GM12878 (cell line): ENCODE results near the gene MSANTD2. TPM values are rescaled to one million over a fixed set of nuclear protein-coding genes. Genes with fewer than 3 reads are reported as not detected.

ENCODE experiments used
- ATAC-seq: fragments of 200-7000 bp; cut with Tn5 transposase; 3 replicates; pipeline ENCODE4 v1.9.1; 2020; ENCODE audit warnings: mild to moderate bottlenecking, moderate library complexity
- BruUV-seq: library from RNA; stranded (reverse); fragments of 400-500 nt; replicated peaks from 2 replicates; lab custom pipeline; 2021; lab: Mats Ljungman, UMichigan
- CTCF ChIA-PET: fragments of 300-600 bp; sonication (Branson Sonifier 250); formaldehyde crosslinking; extraction: SDS; loops from one replicate; lab custom pipeline; 2021; ENCODE audit warnings: inconsistent platforms; lab: Yijun Ruan, JAX
- POLR2A ChIA-PET: fragments of 350-600 bp; formaldehyde crosslinking; extraction: SDS; loops from one replicate; lab custom pipeline; 2021; ENCODE audit warnings: inconsistent platforms; lab: Charles Lee
- RAD21 ChIA-PET: fragments of 300-600 bp; sonication (Branson Sonifier 250); formaldehyde crosslinking; loops from one replicate; lab custom pipeline; 2023; ENCODE audit warnings: antibody characterized with exemption; ENCODE audit not compliant: unreplicated experiment; lab: Charles Lee
- SMC1A ChIA-PET: fragments of 300-600 bp; sonication (Branson Sonifier 250); formaldehyde crosslinking; loops from one replicate; lab custom pipeline; 2023; ENCODE audit not compliant: unreplicated experiment, uncharacterized antibody; lab: Charles Lee
- DNase-seq: peaks from one replicate; pipeline ENCODE4 v3.0.0-alpha.2; 2011; ENCODE audit warnings: low read depth, low spot score
- FAIRE-seq: peaks from 3 replicates; lab custom pipeline; 2011; peaks lifted over from hg19 to GRCh38; lab: Jason Lieb, UNC
- H2AFZ ChIP-seq: 2 replicates; pipeline ENCODE4 v1.6.0; 2011; ENCODE audit warnings: low read depth, low read length, control low read depth; ENCODE audit not compliant: control insufficient read depth
- H3K27ac ChIP-seq: 2 replicates; pipeline ENCODE4 v1.5.1; 2011; ENCODE audit warnings: control low read depth; ENCODE audit not compliant: control insufficient read depth, insufficient read depth
- H3K27me3 ChIP-seq, 2 experiments: replicated peaks in 1 of 2; 2 replicates each; pipeline versions ENCODE4 v1.6.0 to v1.6.1; 2011; ENCODE audit warnings: low read length in 1 of 2; ENCODE audit not compliant: control insufficient read depth in 2 of 2, insufficient read depth in 2 of 2
- H3K36me3 ChIP-seq, 2 experiments: 2 replicates each; pipeline ENCODE4 v1.5.1; 2011; ENCODE audit warnings: low read length in 1 of 2; ENCODE audit not compliant: control insufficient read depth in 2 of 2, insufficient read depth in 2 of 2
- H3K4me1 ChIP-seq: 2 replicates; pipeline ENCODE4 v1.6.1; 2011; ENCODE audit warnings: mild to moderate bottlenecking, low read length, moderate library complexity, mixed read lengths; ENCODE audit not compliant: control insufficient read depth, insufficient read depth
- H3K4me2 ChIP-seq: 2 replicates; pipeline ENCODE4 v1.6.0; 2011; ENCODE audit warnings: control low read depth; ENCODE audit not compliant: control insufficient read depth, insufficient read depth
- H3K4me3 ChIP-seq: fragments of 200-600 bp; sonication (generic); 2 replicates; pipeline ENCODE4 v1.5.1; 2016
- H3K79me2 ChIP-seq: 2 replicates; pipeline ENCODE4 v1.6.0; 2011; ENCODE audit warnings: low read length; ENCODE audit not compliant: control insufficient read depth, insufficient read depth
- H3K9ac ChIP-seq: 2 replicates; pipeline ENCODE4 v1.8.0; 2011; ENCODE audit warnings: low read length, control low read depth, mixed read lengths; ENCODE audit not compliant: control insufficient read depth, insufficient read depth
- H3K9me3 ChIP-seq: replicated peaks from 3 replicates; pipeline ENCODE4 v1.5.1; 2011; ENCODE audit warnings: mild to moderate bottlenecking, low read length; ENCODE audit not compliant: control insufficient read depth, insufficient read depth
- H4K20me1 ChIP-seq: 2 replicates; pipeline ENCODE4 v1.6.0; 2011; ENCODE audit not compliant: control insufficient read depth, insufficient read depth
- BMI1 ChIP-seq: fragments of 450-650 bp; IDR thresholded peaks from 2 replicates; pipeline ENCODE4 v1.6.1; 2016; ENCODE audit warnings: mild to moderate bottlenecking, moderate library complexity, borderline replicate concordance
- CBX3 ChIP-seq: fragments of 200-600 bp; sonication (generic); IDR thresholded peaks from 2 replicates; pipeline ENCODE4 v1.6.1; 2016; ENCODE audit warnings: low read depth, borderline replicate concordance
- CREM ChIP-seq: IDR thresholded peaks from 2 replicates; pipeline ENCODE4 v1.6.1; 2014; ENCODE audit warnings: antibody characterized with exemption, low read depth
- GATAD2B ChIP-seq: fragments of 450-650 bp; conservative IDR thresholded peaks from 2 replicates; pipeline ENCODE4 v1.6.1; 2017; ENCODE audit warnings: low read depth, mild to moderate bottlenecking, moderate library complexity
- JUNB ChIP-seq: IDR thresholded peaks from 2 replicates; pipeline ENCODE4 v1.6.1; 2016; ENCODE audit warnings: antibody characterized with exemption, mild to moderate bottlenecking
- KLF5 ChIP-seq: fragments of 450-650 bp; IDR thresholded peaks from 2 replicates; pipeline ENCODE4 v1.6.1; 2014; ENCODE audit warnings: mild to moderate bottlenecking; ENCODE audit not compliant: partially characterized antibody
- MEF2B ChIP-seq: fragments of 450-650 bp; IDR thresholded peaks from 2 replicates; pipeline ENCODE4 v1.6.1; 2018; ENCODE audit warnings: mild to moderate bottlenecking, moderate library complexity; ENCODE audit not compliant: partially characterized antibody, poor library complexity, severe bottlenecking
- POLR2AphosphoS5 ChIP-seq: IDR thresholded peaks from 2 replicates; pipeline ENCODE4 v1.6.1; 2011; ENCODE audit warnings: mild to moderate bottlenecking, low read length, inconsistent platforms
- RAD51 ChIP-seq: fragments of 450-650 bp; IDR thresholded peaks from 2 replicates; pipeline ENCODE4 v1.6.1; 2016; ENCODE audit warnings: moderate library complexity, mild to moderate bottlenecking, inconsistent platforms
- RELA ChIP-seq: fragments of 450-650 bp; IDR thresholded peaks from 2 replicates; pipeline ENCODE4 v1.8.0; 2014; ENCODE audit warnings: borderline replicate concordance; ENCODE audit not compliant: partially characterized antibody
- RUNX3 ChIP-seq: IDR thresholded peaks from 2 replicates; pipeline ENCODE4 v1.6.1; 2012; ENCODE audit warnings: low read length, inconsistent platforms
- SREBF1 ChIP-seq: IDR thresholded peaks from 2 replicates; pipeline ENCODE4 v1.6.1; 2012; ENCODE audit warnings: mild to moderate bottlenecking, low read length
- STAT1 ChIP-seq: fragments of 450-650 bp; conservative IDR thresholded peaks from 2 replicates; pipeline ENCODE4 v1.6.1; 2014; ENCODE audit warnings: antibody characterized with exemption, mild to moderate bottlenecking
- STAT3 ChIP-seq: IDR thresholded peaks from 2 replicates; pipeline ENCODE4 v1.6.1; 2011; ENCODE audit warnings: low read depth, low read length, improper control_type of control experiment
- ZBED1 ChIP-seq: IDR thresholded peaks from 2 replicates; pipeline ENCODE4 v1.6.1; 2016; ENCODE audit warnings: borderline replicate concordance
- WGBS: methylation state at CpG from one replicate; pipeline ENCODE4 v1.1.6; 2016; ENCODE audit warnings: low lambda C conversion rate; ENCODE audit not compliant: insufficient replicate concordance, insufficient coverage; ENCODE audit errors: missing lambda C conversion rate; 5-methylcytosine and 5-hydroxymethylcytosine counted together
- in situ Hi-C: fragments of 300-500 bp; cut with MboI; formaldehyde crosslinking; loops from 9 replicates; pipeline ENCODE4 v1.14.3; 2018; ENCODE audit warnings: mixed read lengths
- intact Hi-C: fragments of 100-400 bp; cut with micrococcal nuclease; formaldehyde crosslinking; loops from one replicate; pipeline ENCODE4 v1.14.2; 2022; ENCODE audit not compliant: unreplicated experiment
- polyA plus RNA-seq, 11 experiments: library from polyadenylated mRNA; depleted of rRNA in 4 of 11; unstranded in 6 of 11; stranded (reverse) in 5 of 11; fragments of >200 nt; fragmentation: Nextera tagmentation in 4 of 11; fragmentation: Illumina TruSeq in 1 of 11; extraction: Ambion mirVana in 4 of 11; extraction: Trizol in 1 of 11; gene quantifications; 1 replicate in 1 of 11; 2 replicates in 10 of 11; pipeline versions ENCODE4 v1.2.1 to v1.2.3, GENCODE V29; 2011 to 2016; ENCODE audit warnings: inconsistent platforms in 2 of 11, missing spikeins in 2 of 11, low read depth in 1 of 11
- total RNA-seq, 4 experiments: library from RNA; depleted of rRNA in 3 of 4; stranded (reverse); fragments of >200 nt in 3 of 4; fragmentation: Illumina TruSeq in 1 of 4; extraction: Trizol in 1 of 4; gene quantifications; 2 replicates each; pipeline versions ENCODE4 v1.2.1 to v1.2.3, GENCODE V29; 2013 to 2021
- TF ChIP-seq, protein P1 (sequence below): fragments of 450-650 bp; formaldehyde crosslinking; IDR thresholded peaks from 2 replicates; pipeline ENCODE4 v1.4.0; 2020; ENCODE audit warnings: mild to moderate bottlenecking, moderate library complexity
- TF ChIP-seq, protein P2 (sequence below): IDR thresholded peaks from 2 replicates; pipeline ENCODE4 v1.6.1; 2012; ENCODE audit warnings: low read depth, low read length, improper control_type of control experiment

MSANTD2 gene
- total and polyA plus RNA-seq, 10 of the 15 experiments (the other 5 are each of a cell fraction or from before 2014, with no cell fraction given) = 3.0 to 12.4 (median 8.0) TPM

DNA sequence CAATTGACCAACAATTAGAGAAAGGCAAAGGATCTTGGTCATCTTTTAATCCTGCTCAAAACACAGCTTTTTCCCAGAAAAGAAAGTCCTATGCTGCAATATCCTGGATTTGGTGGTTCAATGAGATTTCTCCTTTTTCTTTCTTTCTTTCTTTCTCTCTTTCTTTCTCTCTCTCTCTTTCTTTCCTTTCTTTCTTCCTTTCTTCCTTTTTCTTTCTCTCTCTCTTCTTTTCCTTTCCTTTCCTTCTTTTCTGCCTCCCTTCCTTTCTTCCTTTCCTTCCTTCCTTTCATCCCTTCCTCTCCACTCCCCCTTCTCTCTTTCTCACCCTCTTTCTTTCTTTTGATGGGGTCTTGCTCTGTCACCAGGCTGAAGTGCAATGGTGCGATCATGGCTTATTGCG lies 31.7 kb upstream of the MSANTD2 start:
- ChIA-PET RAD21 (no interaction called here), POLR2A (no interaction called here), CTCF (interaction anchor here (0.7 to 7.1 kb wide), 3 partner anchors 38 to 161 kb away, joined by 3 to 102 read pairs (median 3); no protein-coding TSS in a partner anchor), SMC1A (interaction anchor here (2.2 kb wide), 1 partner anchor 163 kb away, joined by 5 read pairs; no protein-coding TSS in a partner anchor)
- Histone ChIP-seq H3K9ac (no peak overlapping the region), H3K4me2 (no peak overlapping the region), H3K4me1 (no peaks in the 10 kb centered on the region), H2AFZ (no peak overlapping the region), H3K9me3 (no peaks in the 10 kb centered on the region), H3K36me3 (no peaks in the 10 kb centered on the region), H3K79me2 (no peaks in the 10 kb centered on the region), H3K27me3 (no peaks in the 10 kb centered on the region; a peak in 2 of 4 replicates), H3K4me3 (no peak overlapping the region), H3K27ac (no peak overlapping the region), H4K20me1 (no peaks in the 10 kb centered on the region)
- WGBS = 90% methylated on average over 2 of the region's 2 CpGs
- DNase-seq (no peak), ATAC-seq (no peak), FAIRE-seq (no peak)
- in situ Hi-C loops = loop anchor here (25.0 kb wide), 1 partner anchor 420 kb away; the partner anchor contains the start of gene OR8B4
- intact Hi-C loops = no loop called here
- BruUV-seq = no TSS peak
- no peak for TF ChIP-seq STAT1
- no peak for TF ChIP-seq BMI1
- no peak for TF ChIP-seq RAD51
- no peak for TF ChIP-seq KLF5
- no peak for TF ChIP-seq STAT3
- no peak for TF ChIP-seq SREBF1
- no peak for TF ChIP-seq RELA
- no peak for TF ChIP-seq MEF2B
- TF ChIP-seq JUNB = no peak
- TF ChIP-seq POLR2AphosphoS5 = no peak
- no peak for TF ChIP-seq GATAD2B
- no peak for TF ChIP-seq RUNX3
- no peak for TF ChIP-seq CBX3
- TF ChIP-seq ZBED1 = no peak
- TF ChIP-seq, protein P1, sequence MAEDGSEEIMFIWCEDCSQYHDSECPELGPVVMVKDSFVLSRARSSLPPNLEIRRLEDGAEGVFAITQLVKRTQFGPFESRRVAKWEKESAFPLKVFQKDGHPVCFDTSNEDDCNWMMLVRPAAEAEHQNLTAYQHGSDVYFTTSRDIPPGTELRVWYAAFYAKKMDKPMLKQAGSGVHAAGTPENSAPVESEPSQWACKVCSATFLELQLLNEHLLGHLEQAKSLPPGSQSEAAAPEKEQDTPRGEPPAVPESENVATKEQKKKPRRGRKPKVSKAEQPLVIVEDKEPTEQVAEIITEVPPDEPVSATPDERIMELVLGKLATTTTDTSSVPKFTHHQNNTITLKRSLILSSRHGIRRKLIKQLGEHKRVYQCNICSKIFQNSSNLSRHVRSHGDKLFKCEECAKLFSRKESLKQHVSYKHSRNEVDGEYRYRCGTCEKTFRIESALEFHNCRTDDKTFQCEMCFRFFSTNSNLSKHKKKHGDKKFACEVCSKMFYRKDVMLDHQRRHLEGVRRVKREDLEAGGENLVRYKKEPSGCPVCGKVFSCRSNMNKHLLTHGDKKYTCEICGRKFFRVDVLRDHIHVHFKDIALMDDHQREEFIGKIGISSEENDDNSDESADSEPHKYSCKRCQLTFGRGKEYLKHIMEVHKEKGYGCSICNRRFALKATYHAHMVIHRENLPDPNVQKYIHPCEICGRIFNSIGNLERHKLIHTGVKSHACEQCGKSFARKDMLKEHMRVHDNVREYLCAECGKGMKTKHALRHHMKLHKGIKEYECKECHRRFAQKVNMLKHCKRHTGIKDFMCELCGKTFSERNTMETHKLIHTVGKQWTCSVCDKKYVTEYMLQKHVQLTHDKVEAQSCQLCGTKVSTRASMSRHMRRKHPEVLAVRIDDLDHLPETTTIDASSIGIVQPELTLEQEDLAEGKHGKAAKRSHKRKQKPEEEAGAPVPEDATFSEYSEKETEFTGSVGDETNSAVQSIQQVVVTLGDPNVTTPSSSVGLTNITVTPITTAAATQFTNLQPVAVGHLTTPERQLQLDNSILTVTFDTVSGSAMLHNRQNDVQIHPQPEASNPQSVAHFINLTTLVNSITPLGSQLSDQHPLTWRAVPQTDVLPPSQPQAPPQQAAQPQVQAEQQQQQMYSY (CRISPR knock-in tag) = no peak
- TF ChIP-seq, protein P2, sequence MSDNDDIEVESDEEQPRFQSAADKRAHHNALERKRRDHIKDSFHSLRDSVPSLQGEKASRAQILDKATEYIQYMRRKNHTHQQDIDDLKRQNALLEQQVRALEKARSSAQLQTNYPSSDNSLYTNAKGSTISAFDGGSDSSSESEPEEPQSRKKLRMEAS = no peak
- no peak for TF ChIP-seq CREM
